ENCODE measurements around the gene SNTB2. TPM values are rescaled to one million over a fixed set of nuclear protein-coding genes. Genes with fewer than 3 reads are reported as not detected.

The SNTB2 gene
- total and polyA plus RNA-seq, 9 of the 15 experiments (the other 6 are each of a cell fraction or from before 2014, with no cell fraction given), result 1.2 to 13.7 (median 5.7) TPM

- TF ChIP-seq ARHGAP35 (IDR thresholded peaks at IDR 0.05; ENCODE audit: partially characterized antibody), result no peak
- 0 out of 2 replicates have a peak, but pooled peaks have one; percentile 56 for TF ChIP-seq ELF4 (CRISPR knock-in tag; IDR thresholded peaks at IDR 0.05)
- no peak for TF ChIP-seq SNRNP70 (optimal IDR thresholded peaks at IDR 0.05; ENCODE audit: low read depth, low read length)
- TF ChIP-seq PHF20 (IDR thresholded peaks at IDR 0.05; ENCODE audit: partially characterized antibody), result peak; percentile 88
- no peak for TF ChIP-seq ASH1L (IDR thresholded peaks at IDR 0.05; ENCODE audit: borderline replicate concordance, low read depth, partially characterized antibody)
- no peak for TF ChIP-seq ZNF133 (CRISPR knock-in tag; IDR thresholded peaks at IDR 0.05)
- peak; percentile 37 for TF ChIP-seq SOX6 (IDR thresholded peaks at IDR 0.05)
- peak; percentile 99 for TF ChIP-seq ZBTB40 (IDR thresholded peaks at IDR 0.05)
- TF ChIP-seq ZBTB40 (CRISPR knock-in tag; IDR thresholded peaks at IDR 0.05), result no peak
- TF ChIP-seq ZC3H11A (IDR thresholded peaks at IDR 0.05; ENCODE audit: low read depth, low read length), result peak; percentile 17; the same call in 1 of the 2 replicates
- TF ChIP-seq ZNF398 (CRISPR knock-in tag; IDR thresholded peaks at IDR 0.05), result no peak
- no peak for TF ChIP-seq HOMEZ (CRISPR knock-in tag; IDR thresholded peaks at IDR 0.05)
- TF ChIP-seq PHF8 (IDR thresholded peaks at IDR 0.05; ENCODE audit: borderline replicate concordance, low read length), result peak; percentile 96
- peak; percentile 72; the same call in 1 of the 2 replicates for TF ChIP-seq FOXK1 (CRISPR knock-in tag; IDR thresholded peaks at IDR 0.05; ENCODE audit: borderline replicate concordance)
- no peak; the same call in 1 of the 2 replicates for TF ChIP-seq ZEB2 (IDR thresholded peaks at IDR 0.05)
- TF ChIP-seq BCOR (IDR thresholded peaks at IDR 0.05), result peak; percentile 40; the same call in 1 of the 2 replicates
These were observed 152.5 kb downstream of the SNTB2 start, which contains the start of the genes COG8 and NIP7 (continued) for GRCh38 chr16:69339289-69340094.

All from K562 (cell line).